Peyer's patch (tissue), 4 donors: ENCODE results near the gene TIGIT. TPM values are rescaled to one million over a fixed set of nuclear protein-coding genes. Genes with fewer than 3 reads are reported as not detected.

Experiments
- DNase-seq, 3 donors: peaks; one replicate each; pipeline ENCODE4 v3.0.0-alpha.2; 2017 to 2019
- H3K27ac ChIP-seq, 4 donors: fragments of 200-600 bp; sonication (generic); one replicate each; pipeline ENCODE4 v1.5.1; 2016 to 2019
- H3K27me3 ChIP-seq, 2 donors: fragments of 200-600 bp; sonication (generic); one replicate each; pipeline ENCODE4 v1.5.1; 2019
- H3K36me3 ChIP-seq, 3 donors: fragments of 200-600 bp; sonication (generic); one replicate each; pipeline ENCODE4 v1.5.1; 2016 to 2019
- H3K4me1 ChIP-seq, 4 donors: fragments of 200-600 bp; sonication (generic); one replicate each; pipeline ENCODE4 v1.5.1; 2016 to 2019
- H3K4me3 ChIP-seq, 4 donors: fragments of 200-600 bp; sonication (generic); 1 replicate in 3 of 4; 2 replicates in 1 of 4; pipeline ENCODE4 v1.5.1; 2016 to 2019; ENCODE audit warnings: mild to moderate bottlenecking in 1 of 4
- H3K9me3 ChIP-seq, 4 donors: fragments of 200-600 bp; sonication (generic); one replicate each; pipeline ENCODE4 v1.5.1; 2016 to 2019; ENCODE audit warnings: mild to moderate bottlenecking in 1 of 4
- POLR2A ChIP-seq, 2 donors: fragments of 450-650 bp; IDR thresholded peaks; one replicate each; pipeline ENCODE4 v1.5.1; 2017; ENCODE audit warnings: antibody characterized with exemption in 2 of 2, mild to moderate bottlenecking in 2 of 2, moderate library complexity in 2 of 2
- total RNA-seq, 4 donors: library from RNA; depleted of rRNA; stranded (reverse); fragments of >200 nt; gene quantifications; one replicate each; pipeline ENCODE4 v1.1.0, GENCODE V29; 2016
- TF ChIP-seq, protein P1 (sequence below), 6 experiments: fragments of 450-650 bp in 4 of 6; fragments of 200-600 bp in 2 of 6; sonication (generic) in 1 of 6; IDR thresholded peaks; one replicate each; pipeline ENCODE4 v1.5.1; 2017 to 2019; ENCODE audit warnings: antibody characterized with exemption in 6 of 6, mild to moderate bottlenecking in 3 of 6, moderate library complexity in 1 of 6

Gene TIGIT
- total RNA-seq = 1 to 10 TPM in 2 of 4 donors, under 1 TPM in 1, not detected in 1; 0.35 to 5.0 (median 2.5) TPM

- Histone ChIP-seq H3K4me3 (no peak within 1 kb of the TSS), H3K36me3 (no peaks in the 10 kb centered on the region), H3K4me1 (peaks cover 0 to 8% (median 3%) of the 10 kb centered on the region in 4 donors), H3K27me3 (no peaks in the 10 kb centered on the region), H3K27ac (peak within 1 kb of the TSS; percentile 25 to 67 (median 56)), H3K9me3 (no peaks in the 10 kb centered on the region)
- peak in 1 of 3 donors; percentile 59 for DNase-seq
- no peak for TF ChIP-seq POLR2A (IDR thresholded peaks at IDR 0.05)
- TF ChIP-seq, protein P1, sequence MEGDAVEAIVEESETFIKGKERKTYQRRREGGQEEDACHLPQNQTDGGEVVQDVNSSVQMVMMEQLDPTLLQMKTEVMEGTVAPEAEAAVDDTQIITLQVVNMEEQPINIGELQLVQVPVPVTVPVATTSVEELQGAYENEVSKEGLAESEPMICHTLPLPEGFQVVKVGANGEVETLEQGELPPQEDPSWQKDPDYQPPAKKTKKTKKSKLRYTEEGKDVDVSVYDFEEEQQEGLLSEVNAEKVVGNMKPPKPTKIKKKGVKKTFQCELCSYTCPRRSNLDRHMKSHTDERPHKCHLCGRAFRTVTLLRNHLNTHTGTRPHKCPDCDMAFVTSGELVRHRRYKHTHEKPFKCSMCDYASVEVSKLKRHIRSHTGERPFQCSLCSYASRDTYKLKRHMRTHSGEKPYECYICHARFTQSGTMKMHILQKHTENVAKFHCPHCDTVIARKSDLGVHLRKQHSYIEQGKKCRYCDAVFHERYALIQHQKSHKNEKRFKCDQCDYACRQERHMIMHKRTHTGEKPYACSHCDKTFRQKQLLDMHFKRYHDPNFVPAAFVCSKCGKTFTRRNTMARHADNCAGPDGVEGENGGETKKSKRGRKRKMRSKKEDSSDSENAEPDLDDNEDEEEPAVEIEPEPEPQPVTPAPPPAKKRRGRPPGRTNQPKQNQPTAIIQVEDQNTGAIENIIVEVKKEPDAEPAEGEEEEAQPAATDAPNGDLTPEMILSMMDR (IDR thresholded peaks at IDR 0.05) = no peak
Observed at GRCh38 chr3:114293838-114294535, at the start of gene TIGIT. Gene TIGIT (plus strand): TSS chr3:114294028. CDS start chr3:114294062, 34 bp downstream.

DNA sequence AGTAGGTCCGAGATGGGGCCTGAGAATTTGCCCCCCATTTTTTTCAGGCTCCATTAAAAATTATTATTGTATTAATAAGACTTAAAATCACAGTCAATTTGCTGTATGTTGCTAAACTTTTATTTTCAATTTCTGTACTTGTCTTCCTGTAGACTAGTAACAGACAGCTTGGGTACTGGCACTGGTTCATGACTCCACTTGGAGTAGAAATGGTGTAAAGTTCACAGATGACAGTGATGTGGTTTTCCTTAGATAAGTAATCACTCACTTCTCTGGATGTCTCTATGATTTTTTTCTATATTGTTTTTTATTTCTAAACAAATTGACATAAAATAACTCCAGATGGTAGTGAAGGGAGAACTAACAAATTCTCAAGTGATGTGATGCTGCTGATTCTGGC, 40.9 kb upstream of the TIGIT start:
- Histone ChIP-seq H3K9me3 (no peaks in the 10 kb centered on the region), H3K27me3 (no peaks in the 10 kb centered on the region), H3K27ac (no peak overlapping the region), H3K4me1 (no peaks in the 10 kb centered on the region), H3K36me3 (no peaks in the 10 kb centered on the region), H3K4me3 (no peak overlapping the region)
- TF ChIP-seq, protein P1 (IDR thresholded peaks at IDR 0.05) = no peak
- TF ChIP-seq POLR2A (IDR thresholded peaks at IDR 0.05) = no peak
- no peak for DNase-seq

DNA sequence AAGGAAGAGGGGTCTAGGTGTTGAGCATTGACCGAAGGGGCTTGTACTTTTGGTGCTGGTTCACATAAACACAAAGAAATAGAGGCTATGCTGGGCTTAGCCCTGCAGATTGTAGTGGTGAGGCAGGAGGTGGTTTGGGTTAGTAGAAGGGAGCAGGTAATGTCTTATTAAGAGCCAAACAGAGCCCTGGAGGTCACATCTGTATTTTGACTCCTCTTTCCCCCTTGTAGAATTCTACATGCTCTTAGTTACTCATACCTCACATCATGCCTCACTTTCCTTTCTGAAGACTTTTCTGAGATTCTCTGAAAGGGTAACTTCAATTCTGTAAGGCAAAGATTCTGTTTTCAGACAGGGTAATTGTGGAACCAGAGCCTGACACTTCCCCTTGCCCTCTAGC, 40.3 kb upstream of the TIGIT start:
- no peaks in the 10 kb centered on the region for H3K9me3 ChIP-seq
- no peaks in the 10 kb centered on the region for H3K4me1 ChIP-seq
- DNase-seq = no peak
- TF ChIP-seq, protein P1 (IDR thresholded peaks at IDR 0.05) = no peak
- TF ChIP-seq POLR2A (IDR thresholded peaks at IDR 0.05) = no peak
- H3K27ac ChIP-seq = no peak overlapping the region
- H3K4me3 ChIP-seq = no peak overlapping the region
- no peaks in the 10 kb centered on the region for H3K27me3 ChIP-seq
- H3K36me3 ChIP-seq = no peaks in the 10 kb centered on the region

DNA sequence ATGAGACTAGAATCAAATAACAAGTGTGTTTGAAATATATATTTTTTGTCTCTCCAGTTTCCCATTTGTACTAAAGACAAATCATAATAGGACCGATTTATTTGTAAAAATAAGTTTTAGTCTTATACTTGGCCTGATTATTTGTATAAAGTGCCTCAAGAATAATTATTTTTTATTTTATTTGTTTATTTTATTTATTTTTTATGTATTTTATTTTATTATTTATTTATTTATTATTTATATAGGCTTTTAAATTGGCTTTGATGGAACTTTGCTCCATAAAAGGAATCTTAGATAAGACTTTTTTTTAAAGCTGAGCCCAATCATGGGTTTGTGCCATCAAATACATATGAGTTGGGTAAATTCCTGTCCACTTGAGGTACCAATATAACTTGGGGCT, 34.3 kb upstream of the TIGIT start:
- DNase-seq = no peak
- Histone ChIP-seq H3K27ac (no peak overlapping the region), H3K9me3 (no peaks in the 10 kb centered on the region), H3K27me3 (no peaks in the 10 kb centered on the region), H3K4me1 (no peaks in the 10 kb centered on the region), H3K4me3 (no peak overlapping the region), H3K36me3 (no peaks in the 10 kb centered on the region)
- TF ChIP-seq POLR2A (IDR thresholded peaks at IDR 0.05) = no peak
- TF ChIP-seq, protein P1 (IDR thresholded peaks at IDR 0.05) = no peak

DNA sequence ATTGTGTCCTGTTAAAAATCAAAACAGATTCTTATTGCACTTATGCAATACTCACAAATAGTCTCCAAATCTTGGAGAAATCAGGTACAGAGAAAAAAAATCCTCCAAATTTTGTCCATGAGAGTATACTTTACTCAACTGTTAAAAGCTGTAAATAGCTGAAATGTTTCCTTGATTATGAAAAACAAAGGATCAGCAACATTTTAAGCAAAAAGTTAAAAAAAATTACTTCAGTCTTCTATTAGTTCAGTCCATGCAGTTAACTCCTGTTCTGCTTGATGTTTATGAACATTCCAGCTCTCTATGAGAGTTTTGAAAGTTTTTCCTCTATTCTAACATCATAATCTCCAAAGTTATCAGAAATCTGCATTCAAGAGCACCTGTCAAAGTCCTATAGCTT, 33.7 kb upstream of the TIGIT start:
- no peak overlapping the region for H3K4me3 ChIP-seq
- H3K27ac ChIP-seq = no peak overlapping the region
- TF ChIP-seq, protein P1 (IDR thresholded peaks at IDR 0.05) = no peak
- no peak for TF ChIP-seq POLR2A (IDR thresholded peaks at IDR 0.05)
- no peaks in the 10 kb centered on the region for H3K9me3 ChIP-seq
- no peaks in the 10 kb centered on the region for H3K27me3 ChIP-seq
- DNase-seq = no peak
- no peaks in the 10 kb centered on the region for H3K36me3 ChIP-seq
- no peaks in the 10 kb centered on the region for H3K4me1 ChIP-seq
